Stomach (tissue), 4 donors: ENCODE results near the gene TCF3.

Source experiments
- CTCF ChIP-seq, 7 experiments: fragments of 450-650 bp in 4 of 7; fragments of 200-600 bp in 3 of 7; sonication (generic) in 3 of 7; IDR thresholded peaks; one replicate each; pipeline ENCODE4 v1.5.1; 2016 to 2019; ENCODE audit warnings: antibody characterized with exemption in 7 of 7, control low read depth in 2 of 7, mild to moderate bottlenecking in 1 of 7
- EP300 ChIP-seq: sonication (generic); formaldehyde crosslinking; IDR thresholded peaks from one replicate; pipeline ENCODE4 v1.6.1; 2017; ENCODE audit warnings: antibody characterized with exemption
- POLR2A ChIP-seq, 4 donors: fragments of 450-650 bp; IDR thresholded peaks; one replicate each; pipeline ENCODE4 v1.6.1; 2016; ENCODE audit warnings: antibody characterized with exemption in 4 of 4, control low read depth in 2 of 4, mild to moderate bottlenecking in 1 of 4, moderate library complexity in 1 of 4

- no peak for TF ChIP-seq CTCF (IDR thresholded peaks at IDR 0.05)
- no peak for TF ChIP-seq EP300
- TF ChIP-seq POLR2A (IDR thresholded peaks at IDR 0.05) = no peak
Measured at GRCh38 chr19:1560286-1560882, 92.0 kb downstream of the TCF3 start.
